Dermis blood vessel endothelial cell (primary cell): ENCODE data around the gene DYRK2. TPM values are rescaled to one million over a fixed set of nuclear protein-coding genes. Genes with fewer than 3 reads are reported as not detected.
"Not testable (repeated sequence)": the region's sequence is repeated elsewhere in the genome, so short reads cannot be mapped to it uniquely, and the experiment has no call there.

Source experiments
- DNase-seq: peaks from one replicate; pipeline ENCODE4 v3.0.0; 2010
- total RNA-seq: library from RNA; depleted of rRNA; stranded (reverse); fragments of >200 nt; gene quantifications from 2 replicates; pipeline ENCODE4 v1.2.3, GENCODE V29; 2014

Gene DYRK2
- total RNA-seq, 1 donor from 2014 or later = 12.8 TPM

DNA sequence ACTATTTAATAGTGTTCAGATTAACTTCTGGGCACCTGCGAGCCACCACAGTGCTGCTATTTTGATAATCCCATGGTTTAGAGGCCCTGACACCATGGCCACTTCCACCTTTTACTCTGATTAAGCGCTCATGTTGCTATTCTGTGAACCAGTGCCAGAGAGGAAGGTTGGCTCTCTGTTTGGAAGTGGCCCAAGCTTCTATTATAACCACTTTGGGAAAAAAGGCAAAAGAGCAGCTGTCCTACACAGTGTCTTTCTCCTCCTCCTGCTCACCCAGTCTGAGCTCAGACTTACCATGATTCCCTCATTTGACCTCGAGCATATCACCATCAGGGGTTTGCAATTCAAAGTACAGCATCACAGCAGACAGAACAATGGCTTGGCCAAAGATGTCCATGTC lies 23.3 kb downstream of the DYRK2 start:
- DNase-seq = no peak

DNA sequence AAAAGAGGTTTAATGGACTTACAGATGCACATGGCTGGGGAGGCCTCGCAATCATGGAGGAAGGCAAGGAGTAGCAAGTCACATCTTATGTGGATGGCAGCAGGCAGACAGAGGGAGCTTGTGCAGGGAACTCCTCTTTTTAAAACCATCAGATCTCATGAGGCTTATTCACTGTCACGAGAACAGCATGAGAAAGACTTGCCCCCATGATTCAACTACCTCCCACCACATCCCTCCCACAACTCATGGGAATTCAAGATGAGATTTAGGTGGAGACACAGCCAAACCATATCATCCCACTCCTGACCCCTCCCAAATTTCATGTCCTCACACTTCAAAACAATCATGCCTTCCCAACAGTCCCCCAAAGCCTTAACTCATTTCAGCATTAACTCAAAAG lies 24.0 kb downstream of the DYRK2 start:
- DNase-seq = not testable (repeated sequence)

DNA sequence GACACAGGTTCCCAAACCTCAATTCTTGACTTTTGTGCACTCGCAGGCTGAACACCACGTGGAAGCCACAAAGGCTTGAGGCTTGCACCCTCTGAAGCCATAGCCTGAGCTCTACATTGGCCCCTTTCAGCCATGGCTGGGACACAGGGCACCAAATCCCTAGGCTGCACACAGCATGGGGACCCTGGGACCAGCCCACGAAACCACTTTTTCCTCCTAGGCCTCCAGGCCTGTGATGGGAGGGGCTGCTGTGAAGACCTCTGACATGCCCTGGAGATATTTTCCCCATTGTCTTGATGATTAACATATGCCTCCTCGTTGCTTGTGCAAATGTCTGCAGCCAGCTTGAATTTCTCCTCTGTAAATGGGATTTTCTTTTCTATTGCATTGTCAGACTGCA lies 25.0 kb downstream of the DYRK2 start:
- not testable (repeated sequence) for DNase-seq

DNA sequence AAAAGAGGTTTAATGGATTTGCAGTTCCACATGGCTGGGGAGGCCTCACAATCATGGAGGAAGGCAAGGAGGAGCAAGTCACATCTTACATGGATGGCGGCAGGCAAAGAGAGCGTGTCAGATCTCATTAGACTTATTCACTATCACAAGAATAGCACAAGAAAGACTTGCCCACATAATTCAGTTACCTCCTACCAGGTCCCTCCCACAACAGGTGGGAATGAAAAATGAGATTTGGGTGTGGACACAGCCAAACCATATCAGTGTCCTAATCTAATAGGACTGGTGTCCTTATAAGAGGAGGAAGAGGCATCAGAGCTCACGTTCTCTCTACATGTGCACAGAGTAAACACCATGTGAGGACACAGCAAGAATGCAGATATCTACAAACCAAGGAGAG lies 25.9 kb downstream of the DYRK2 start:
- DNase-seq = no peak

DNA sequence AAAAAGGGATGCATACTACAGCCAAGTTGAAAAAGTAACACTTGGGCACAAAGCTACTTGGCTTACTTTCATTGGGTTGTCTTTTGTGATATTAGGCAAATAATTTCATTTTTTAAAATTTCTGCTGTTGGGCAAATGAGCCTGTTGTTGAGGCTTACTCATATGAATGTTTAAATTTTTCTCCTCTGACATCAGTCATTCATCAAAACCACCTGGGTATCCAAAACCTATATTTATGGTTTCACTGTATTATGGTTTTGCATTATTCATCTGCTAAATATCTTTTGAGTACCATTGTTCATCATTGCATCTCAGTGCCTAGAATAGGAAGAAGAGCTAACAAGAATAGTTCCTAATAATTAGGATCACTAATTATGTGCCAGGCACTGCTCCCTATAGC lies 28.1 kb downstream of the DYRK2 start:
- DNase-seq = no peak

DNA sequence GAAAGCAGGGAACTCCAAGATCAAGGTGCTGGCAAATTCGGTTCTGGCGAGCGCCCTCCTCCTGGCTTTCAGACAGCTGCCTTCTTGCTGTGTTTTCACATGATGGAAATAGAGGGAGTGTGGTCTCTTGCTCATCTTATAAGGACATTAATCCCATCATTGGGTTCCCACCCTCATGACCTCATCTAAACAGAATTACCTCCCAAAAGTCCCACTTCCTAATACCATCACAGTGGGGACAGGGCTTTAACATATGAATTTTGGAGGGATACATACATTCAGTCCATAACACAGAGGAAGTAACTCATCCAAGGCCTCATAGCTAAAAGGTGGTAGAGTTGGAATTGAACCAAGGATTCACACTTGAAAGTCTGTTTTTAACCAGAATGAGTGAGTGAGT lies 28.6 kb downstream of the DYRK2 start:
- DNase-seq = no peak

DNA sequence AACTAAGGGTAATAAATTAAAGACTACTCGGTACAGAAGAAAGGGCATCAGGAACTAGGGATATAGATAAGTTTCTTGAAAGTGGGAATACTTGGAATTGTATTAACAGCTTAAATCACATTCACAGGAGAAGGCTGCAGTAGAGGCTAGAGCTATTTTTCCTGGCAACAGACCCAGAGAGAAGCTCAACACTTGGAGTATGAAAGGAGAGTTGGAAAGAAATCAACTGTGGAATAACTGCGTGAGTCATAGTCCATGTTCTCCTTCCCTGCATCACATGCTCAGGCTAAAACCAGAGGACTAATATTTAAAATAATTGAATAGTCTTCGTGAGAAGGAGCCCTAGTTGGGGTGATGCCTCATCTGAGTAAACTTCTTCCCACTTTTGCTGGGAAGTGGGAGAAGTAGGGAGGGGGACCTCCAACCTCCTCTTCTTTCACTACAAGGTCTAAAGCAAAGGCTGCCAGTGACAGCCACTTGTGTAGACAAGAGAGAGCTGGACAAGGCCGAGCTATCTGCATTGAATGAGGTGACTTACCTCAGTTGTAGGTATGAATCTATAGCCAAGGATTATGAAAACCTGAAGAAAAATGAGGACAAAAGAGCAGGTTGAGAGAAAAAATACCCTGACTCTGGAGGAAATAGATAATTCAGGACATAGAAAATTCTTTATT lies 32.7 kb downstream of the DYRK2 start:
- peak; percentile 42 for DNase-seq

DNA sequence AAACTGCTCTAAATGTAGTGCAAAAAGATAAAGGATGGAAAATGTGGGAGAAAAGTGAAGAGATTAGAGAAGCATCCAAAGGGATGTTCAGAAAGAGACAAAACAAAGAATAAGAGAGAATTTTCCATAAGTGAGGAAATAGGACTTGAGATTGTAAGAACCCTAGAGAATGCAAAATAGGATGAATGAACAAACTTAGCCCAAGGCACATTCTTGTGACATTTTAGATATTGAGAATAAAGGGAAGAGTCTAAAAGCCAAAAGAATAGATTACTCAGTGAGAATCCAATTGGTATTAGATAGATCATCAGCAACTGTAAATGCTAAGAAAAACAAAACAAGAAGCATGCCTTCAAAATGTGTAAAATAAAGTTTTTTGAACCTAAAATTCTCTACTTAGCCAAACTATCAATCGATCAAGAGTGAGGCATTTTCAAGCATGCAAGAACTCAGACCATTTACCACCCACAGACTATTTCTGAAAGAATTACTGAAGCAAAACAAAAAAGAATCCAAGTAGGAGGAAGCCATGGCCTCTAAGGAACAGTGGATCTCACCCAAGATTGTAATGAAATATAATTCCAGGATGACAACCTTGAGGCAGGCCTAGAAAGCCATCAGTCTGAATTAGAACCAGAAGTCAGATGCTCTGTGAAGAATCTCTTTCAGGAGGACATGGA lies 33.5 kb downstream of the DYRK2 start:
- no peak for DNase-seq

DNA sequence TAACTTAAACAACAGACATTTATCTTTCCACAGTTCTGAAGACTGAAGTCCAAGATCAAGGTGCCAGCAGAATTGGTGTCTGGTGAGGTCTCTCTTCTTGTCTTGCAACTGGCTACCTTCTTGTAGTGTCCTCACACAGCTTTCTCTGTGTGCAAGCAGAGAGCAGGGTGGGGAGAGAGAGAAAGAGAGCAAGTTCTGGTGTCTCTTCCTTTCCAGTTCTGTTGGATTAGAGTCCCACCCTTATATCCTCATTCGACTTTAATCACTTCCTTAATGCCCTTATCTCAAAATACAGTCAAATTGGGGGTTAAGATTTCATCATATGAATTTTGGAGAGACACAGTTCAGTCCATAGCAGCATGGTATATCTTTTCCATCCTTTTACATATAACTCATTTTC lies 40.8 kb downstream of the DYRK2 start:
- no peak for DNase-seq

DNA sequence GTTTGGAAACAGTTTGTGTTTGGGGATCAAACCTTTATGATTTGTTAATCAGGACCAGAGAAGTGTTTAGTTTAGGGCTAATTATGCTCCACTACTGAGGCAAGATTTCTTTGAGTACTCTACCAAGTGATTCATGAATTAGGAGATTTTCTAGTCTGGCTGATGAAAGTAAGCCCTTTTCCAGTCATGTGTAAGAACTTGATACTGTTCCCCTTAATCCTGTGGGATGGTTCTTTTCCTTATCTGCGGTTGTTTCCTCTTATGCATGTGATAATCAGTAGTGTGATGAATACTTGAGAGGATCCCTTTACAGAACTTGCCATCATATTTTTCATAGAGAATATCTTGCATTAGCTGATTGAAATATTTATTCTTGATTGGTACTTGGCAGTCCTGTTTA lies 42.1 kb downstream of the DYRK2 start:
- DNase-seq = no peak

DNA sequence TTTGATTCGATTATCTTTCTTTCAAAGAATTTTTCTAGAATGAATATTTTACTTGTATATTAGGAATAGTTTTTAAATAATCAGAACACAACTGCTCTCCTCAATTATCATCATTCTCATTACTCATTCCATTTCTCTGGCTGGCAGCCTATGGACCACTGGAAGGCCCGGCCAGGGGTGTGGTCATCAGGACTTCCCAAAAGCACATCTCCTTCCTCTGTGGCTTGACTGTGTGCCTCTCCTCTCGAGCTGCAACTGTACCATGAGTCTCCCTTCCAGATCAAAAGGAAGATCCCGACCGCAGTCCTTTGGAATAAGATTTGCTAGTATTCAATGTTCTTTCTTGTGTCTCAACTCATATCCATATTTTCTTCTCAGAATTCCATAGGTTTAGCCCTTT lies 42.7 kb downstream of the DYRK2 start:
- no peak for DNase-seq

DNA sequence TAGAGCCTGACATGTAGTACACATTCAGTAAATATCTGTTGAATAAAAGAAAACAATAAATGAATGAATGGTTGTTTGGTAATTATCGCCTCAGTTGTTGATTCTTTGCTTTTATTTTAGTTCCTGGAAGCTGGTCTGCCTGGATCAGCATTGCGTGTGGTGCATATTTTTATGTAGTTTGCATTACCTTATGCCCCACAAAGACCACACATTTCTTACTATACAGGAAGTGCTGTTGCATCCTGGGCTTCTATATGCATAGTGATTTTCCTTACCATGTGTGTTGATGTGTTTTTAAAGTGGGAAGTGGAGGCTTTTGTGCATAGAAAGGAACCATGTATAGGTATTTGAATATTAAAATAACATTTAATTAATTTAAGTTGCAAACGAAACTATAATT lies 43.6 kb downstream of the DYRK2 start:
- no peak for DNase-seq

DNA sequence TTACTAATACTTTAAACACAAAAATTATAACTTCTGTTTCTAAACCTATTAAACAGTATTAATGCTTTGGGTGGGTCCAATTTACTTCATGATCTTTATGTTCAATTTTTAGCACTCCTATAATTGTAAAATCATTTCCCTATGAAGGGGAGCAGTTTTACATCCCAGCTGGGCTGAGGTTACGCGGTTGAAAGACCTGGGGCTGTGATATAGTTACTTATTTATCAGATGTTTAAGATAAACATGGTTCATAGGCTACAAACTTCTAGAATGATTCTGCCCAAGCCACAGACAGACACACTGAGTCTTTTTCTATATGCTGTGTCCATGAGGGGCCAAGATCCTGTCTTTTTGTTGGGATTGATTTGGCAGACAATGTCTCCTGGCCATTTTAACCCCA lies 44.4 kb downstream of the DYRK2 start:
- no peak for DNase-seq

DNA sequence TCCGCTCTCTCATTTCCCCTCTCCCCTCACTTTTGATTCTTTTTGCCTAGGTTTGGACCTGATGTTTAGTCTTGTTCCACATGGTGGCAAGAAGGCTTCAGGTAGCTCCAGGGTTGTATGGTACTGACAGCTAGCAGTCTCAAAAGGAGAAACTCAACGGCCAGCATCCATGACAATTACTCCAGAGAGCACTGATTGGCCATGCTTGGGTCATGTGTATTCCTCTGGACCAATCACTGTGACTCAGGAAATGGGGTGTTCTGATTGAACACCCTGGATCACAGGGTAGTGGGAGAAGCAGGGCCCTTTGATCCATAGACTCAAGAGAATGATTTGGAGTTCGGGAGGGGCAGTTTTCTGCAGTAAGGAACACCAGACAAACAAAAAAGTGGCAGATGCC lies 45.3 kb downstream of the DYRK2 start:
- no peak for DNase-seq

DNA sequence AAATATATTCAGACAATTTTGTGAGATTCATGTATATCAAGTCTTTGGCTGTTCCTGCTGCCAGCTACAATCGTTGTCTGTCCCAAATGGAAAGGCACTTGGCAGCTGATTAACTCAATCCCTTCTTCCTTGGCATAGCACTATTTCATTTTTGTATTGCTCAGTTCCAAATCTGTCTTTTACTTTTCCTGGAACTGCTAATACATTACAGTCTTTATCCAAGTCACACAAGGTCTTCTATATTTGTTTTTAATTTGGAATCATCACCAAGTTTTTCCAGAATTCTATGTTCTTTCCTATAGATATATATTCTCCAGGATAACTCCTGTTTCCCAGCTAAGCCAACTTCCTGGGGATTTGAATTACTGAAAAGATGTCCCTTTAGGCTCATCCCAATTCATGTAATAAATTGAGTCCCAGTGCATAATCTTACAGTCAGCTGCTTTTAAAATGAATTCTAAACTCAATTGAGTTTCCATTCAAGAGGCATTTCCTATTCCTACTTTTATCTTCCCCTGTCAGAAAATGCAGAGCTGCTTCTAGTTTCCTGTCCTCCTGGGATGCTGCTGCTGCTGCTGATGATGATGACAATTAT lies 45.9 kb downstream of the DYRK2 start:
- DNase-seq = no peak

DNA sequence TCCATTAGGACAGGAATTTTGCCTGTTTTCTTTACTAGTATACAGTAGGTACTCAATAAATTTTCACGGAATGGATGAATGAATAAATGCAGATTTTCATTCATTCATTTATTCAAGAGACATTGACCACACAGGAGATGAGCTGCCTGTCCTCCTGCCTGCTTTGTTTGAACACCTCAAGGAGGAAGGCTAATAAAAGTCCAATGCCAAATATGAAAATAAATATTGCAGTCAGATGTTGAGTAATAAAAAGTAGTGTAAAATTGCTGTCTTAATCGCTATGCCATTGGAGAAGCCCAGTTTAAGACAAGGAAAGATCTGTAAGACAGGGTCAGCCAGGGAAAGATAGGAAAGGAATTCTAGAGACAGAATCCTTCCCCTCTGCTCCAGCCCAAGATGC lies 47.4 kb downstream of the DYRK2 start:
- no peak for DNase-seq

DNA sequence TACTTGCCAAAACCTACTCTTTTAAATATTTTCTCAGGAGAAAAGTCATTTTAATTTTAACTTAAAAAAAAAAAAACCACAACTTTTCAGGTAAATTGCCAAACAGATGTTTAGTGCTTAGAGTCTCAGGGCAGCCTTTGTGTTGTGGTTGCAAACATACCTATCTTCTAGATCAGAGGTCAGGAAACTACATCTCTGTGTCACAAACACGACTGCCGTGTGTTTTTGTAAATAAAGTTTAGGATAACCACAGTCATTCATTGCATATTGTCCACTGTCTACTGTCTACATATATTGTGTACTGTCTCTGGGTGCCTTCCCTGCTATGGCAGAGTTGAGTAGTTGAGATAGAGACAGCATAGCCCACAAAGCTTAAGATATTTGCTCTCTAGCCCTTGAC lies 48.9 kb downstream of the DYRK2 start:
- DNase-seq = no peak

DNA sequence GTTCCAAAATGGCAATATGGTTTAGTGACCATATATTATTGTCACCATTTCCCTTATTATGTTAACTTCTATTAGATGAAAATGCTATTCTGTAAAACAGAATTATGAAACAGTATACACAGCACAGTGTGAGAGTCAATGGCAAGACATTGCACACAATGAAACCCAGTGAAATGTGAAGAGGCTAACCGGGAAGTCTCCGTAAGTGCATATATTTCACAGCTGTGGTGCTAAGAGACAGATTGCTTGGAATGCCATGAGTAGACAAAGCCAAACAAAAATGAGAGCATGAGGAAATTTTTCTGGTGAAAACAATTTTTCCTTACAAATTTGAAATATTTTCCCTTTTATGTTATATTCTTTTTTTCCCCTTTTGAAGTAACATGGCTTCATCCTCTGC lies 49.4 kb downstream of the DYRK2 start:
- no peak for DNase-seq

DNA sequence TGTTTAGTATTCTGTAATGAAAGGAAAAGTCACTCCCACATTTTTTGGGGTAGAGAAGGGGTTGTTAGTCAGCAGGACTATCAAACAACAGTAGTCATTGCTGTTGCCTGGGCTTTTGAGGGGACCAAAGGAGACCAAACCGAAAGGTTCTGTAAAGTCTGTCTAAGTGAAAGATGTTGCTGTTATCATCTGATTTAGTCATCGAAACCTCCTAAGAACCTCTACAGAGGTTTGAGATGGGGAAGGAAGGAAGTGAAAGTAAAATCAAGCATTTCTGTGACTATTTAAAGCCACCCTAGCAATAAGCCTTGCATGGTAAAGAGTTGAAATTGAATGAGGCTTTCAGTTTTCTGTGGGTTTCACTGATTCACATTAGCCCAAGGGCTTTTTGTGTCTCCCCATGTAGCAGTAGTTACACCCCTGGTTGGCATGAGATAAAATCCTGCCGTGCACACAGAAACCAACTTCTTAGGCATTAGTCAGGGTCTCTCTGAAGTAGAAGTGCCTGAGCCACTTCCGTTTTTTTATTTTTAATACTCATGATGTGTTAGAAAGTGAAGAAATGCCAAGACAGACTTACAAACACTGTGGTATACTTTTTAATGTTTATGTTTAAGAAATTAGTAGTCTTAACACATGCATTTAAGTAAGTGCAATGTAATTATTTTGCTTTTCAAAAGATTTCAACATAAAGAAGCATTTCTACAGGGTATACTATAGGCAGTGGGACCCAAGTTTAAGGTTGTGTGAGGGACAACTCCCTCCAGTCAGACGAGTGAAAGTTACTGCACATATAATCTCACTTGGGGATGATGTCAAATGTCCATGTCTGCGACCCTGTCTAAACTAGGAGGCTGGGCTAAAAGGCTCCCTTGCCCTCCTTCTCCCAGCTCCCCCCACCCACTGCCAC lies 50.4 kb downstream of the DYRK2 start:
- no peak for DNase-seq

DNA sequence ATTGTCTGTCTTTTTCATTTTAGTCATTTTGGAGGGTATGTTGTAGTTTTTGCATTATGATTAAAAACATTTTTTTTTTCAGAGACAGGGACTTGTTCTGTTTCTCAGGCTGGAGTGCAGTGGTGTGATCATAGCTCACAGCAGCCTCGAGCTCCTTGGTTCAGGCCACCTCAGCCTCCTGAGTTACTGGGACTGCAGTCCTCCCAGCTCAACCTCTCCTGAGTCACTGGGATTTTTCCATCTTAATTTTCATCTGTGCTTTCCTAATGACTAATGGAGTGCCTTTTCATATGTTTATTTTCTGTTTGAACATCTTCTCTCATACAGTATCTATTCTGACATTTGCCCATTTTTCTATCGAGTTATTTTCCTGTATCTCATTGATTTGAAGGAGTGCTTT lies 52.6 kb downstream of the DYRK2 start:
- DNase-seq = no peak

DNA sequence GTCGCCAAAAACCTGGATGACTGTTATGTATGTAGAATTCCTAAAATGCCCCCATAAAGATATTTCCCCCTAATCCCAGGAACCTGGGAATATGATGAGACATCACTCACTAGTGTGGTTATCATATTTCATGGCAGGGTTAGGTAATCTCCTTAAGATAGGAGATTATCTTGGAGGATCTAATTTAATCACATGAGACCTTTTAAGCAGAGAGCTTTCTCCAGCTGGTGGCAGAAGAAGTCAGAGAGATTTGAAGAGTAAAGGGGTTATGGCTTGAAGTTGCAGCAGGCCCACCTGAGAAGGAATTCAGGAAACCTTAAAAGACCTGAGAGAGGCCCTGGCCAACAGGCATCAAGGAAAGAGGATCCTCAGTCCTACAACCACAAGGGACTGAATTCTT lies 53.6 kb downstream of the DYRK2 start:
- DNase-seq = no peak

DNA sequence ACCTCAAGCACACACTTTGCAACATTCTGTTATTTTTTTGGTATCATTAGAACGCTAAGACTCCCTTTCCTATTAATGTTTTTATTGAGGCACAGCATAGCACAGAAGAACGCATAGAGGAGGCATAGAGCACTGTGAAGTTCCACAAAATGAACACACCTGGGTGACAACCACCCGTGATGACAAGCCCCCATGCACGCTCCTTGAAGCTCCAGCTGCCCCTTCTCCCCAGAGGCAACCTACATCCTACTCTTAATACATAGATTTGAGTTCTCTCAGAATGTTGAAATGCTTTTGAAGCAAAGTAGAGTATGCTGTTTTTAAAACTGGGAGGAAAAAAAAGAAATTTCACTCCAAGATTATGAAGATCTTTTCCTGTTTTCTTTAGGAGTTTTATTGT lies 55.5 kb downstream of the DYRK2 start:
- no peak for DNase-seq
